Measurements from ENCODE around the gene KRT39. TPM values are rescaled to one million over a fixed set of nuclear protein-coding genes. Genes with fewer than 3 reads are reported as not detected.
"Not testable (repeated sequence)": the region's sequence is repeated elsewhere in the genome, so short reads cannot be mapped to it uniquely, and the experiment has no call there.

Gene KRT39
- total RNA-seq, 1 donor from 2014 or later, result 0.59 TPM

- ATAC-seq, result peak in 1 of 2 donors; percentile 56
- intact Hi-C loops (cut with DNase I), result no loop called here
- H3K27me3 ChIP-seq (ENCODE audit: low read depth), result no peaks in the 10 kb centered on the region
- H3K4me3 ChIP-seq, result no peak overlapping the region
- no peaks in the 10 kb centered on the region for H3K9me3 ChIP-seq
- no peaks in the 10 kb centered on the region for H3K4me1 ChIP-seq
- no peak overlapping the region for H3K27ac ChIP-seq
- no peaks in the 10 kb centered on the region for H3K36me3 ChIP-seq
- no peak for DNase-seq
- TF ChIP-seq CTCF (IDR thresholded peaks at IDR 0.05), result no peak
Observed at GRCh38 chr17:41002814-41003213, 36.1 kb upstream of the KRT39 start.

- intact Hi-C loops (cut with DNase I), result no loop called here
- Histone ChIP-seq H3K36me3 (no peaks in the 10 kb centered on the region), H3K27me3 (ENCODE audit: low read depth) (no peaks in the 10 kb centered on the region), H3K9me3 (no peaks in the 10 kb centered on the region), H3K4me3 (no peak overlapping the region), H3K27ac (no peak overlapping the region), H3K4me1 (no peaks in the 10 kb centered on the region)
- TF ChIP-seq CTCF (IDR thresholded peaks at IDR 0.05), result no peak
- no peak for DNase-seq
- no peak for ATAC-seq
Observed at GRCh38 chr17:41001795-41002194, 35.0 kb upstream of the KRT39 start.

- H3K27ac ChIP-seq; H3K4me3 ChIP-seq; H3K27me3 ChIP-seq (ENCODE audit: low read depth); H3K36me3 ChIP-seq; ATAC-seq; intact Hi-C loops (cut with DNase I); H3K9me3 ChIP-seq; DNase-seq; H3K4me1 ChIP-seq: not testable (repeated sequence)
Observed at GRCh38 chr17:40999563-40999962, 32.8 kb upstream of the KRT39 start, which contains the start of gene KRTAP3-2. KRTAP3-2 (minus strand) TSS chr17:40999906; CDS start chr17:40999853, 53 bp downstream.

GRCh38 chr17:40997361-40997760, 30.6 kb upstream of the KRT39 start:
- no peaks in the 10 kb centered on the region for H3K27me3 ChIP-seq (ENCODE audit: low read depth)
- ATAC-seq (no peak), DNase-seq (no peak)
- H3K4me1 ChIP-seq, result no peaks in the 10 kb centered on the region
- no peaks in the 10 kb centered on the region for H3K36me3 ChIP-seq
- no peak overlapping the region for H3K27ac ChIP-seq
- no peak overlapping the region for H3K4me3 ChIP-seq
- no peak for TF ChIP-seq CTCF (IDR thresholded peaks at IDR 0.05)
- no peaks in the 10 kb centered on the region for H3K9me3 ChIP-seq
- intact Hi-C loops (cut with DNase I), result no loop called here

- no peaks in the 10 kb centered on the region for H3K27me3 ChIP-seq (ENCODE audit: low read depth)
- H3K4me3 ChIP-seq, result no peak overlapping the region
- H3K9me3 ChIP-seq, result no peaks in the 10 kb centered on the region
- ATAC-seq (no peak), DNase-seq (no peak)
- H3K36me3 ChIP-seq, result no peaks in the 10 kb centered on the region
- no peak overlapping the region for H3K27ac ChIP-seq
- no peak for TF ChIP-seq CTCF (IDR thresholded peaks at IDR 0.05)
- no peaks in the 10 kb centered on the region for H3K4me1 ChIP-seq
- intact Hi-C loops (cut with DNase I), result no loop called here
Observed at GRCh38 chr17:40996829-40997228, 30.1 kb upstream of the KRT39 start.

- H3K27ac ChIP-seq, result no peak overlapping the region
- ATAC-seq (no peak), DNase-seq (no peak)
- H3K27me3 ChIP-seq (ENCODE audit: low read depth), result no peaks in the 10 kb centered on the region
- no peak overlapping the region for H3K4me3 ChIP-seq
- no peaks in the 10 kb centered on the region for H3K4me1 ChIP-seq
- no peaks in the 10 kb centered on the region for H3K9me3 ChIP-seq
- TF ChIP-seq CTCF (IDR thresholded peaks at IDR 0.05), result no peak
- intact Hi-C loops (cut with DNase I), result no loop called here
- H3K36me3 ChIP-seq, result no peaks in the 10 kb centered on the region
Observed at GRCh38 chr17:40995116-40995515, 28.4 kb upstream of the KRT39 start.

Data from lower lobe of right lung (tissue), 2 donors.